ENCODE results near the gene PPP1R12B.
"Not testable (repeated sequence)": the region's sequence is repeated elsewhere in the genome, so short reads cannot be mapped to it uniquely, and the experiment has no call there.

PPP1R12B gene

GRCh38 chr1:202614363-202615207 is 266.1 kb downstream of the PPP1R12B start:
- DNase-seq (ENCODE audit: low spot score) = not testable (repeated sequence)

GRCh38 chr1:202615208-202615500 is 266.7 kb downstream of the PPP1R12B start:
- DNase-seq (ENCODE audit: low spot score) = not testable (repeated sequence)

- no peak for DNase-seq (ENCODE audit: low spot score)
Observed at GRCh38 chr1:202615501-202616354, 267.2 kb downstream of the PPP1R12B start.

- DNase-seq (ENCODE audit: low spot score) = no peak
Observed at GRCh38 chr1:202616355-202616915, 267.9 kb downstream of the PPP1R12B start.

GRCh38 chr1:202619012-202619411 is 270.5 kb downstream of the PPP1R12B start:
- DNase-seq (ENCODE audit: low spot score) = not testable (repeated sequence)

GRCh38 chr1:202619505-202619904 is 271.0 kb downstream of the PPP1R12B start:
- DNase-seq (ENCODE audit: low spot score) = no peak

GRCh38 chr1:202620036-202620435 is 271.5 kb downstream of the PPP1R12B start:
- not testable (repeated sequence) for DNase-seq (ENCODE audit: low spot score)

- no peak for DNase-seq (ENCODE audit: low spot score)
Observed at GRCh38 chr1:202621446-202621845, 272.9 kb downstream of the PPP1R12B start.

- no peak for DNase-seq (ENCODE audit: low spot score)
Observed at GRCh38 chr1:202622388-202622787, 273.9 kb downstream of the PPP1R12B start.

GRCh38 chr1:202623075-202623474 is 274.6 kb downstream of the PPP1R12B start:
- DNase-seq (ENCODE audit: low spot score) = no peak

GRCh38 chr1:202623476-202623875 is 275.0 kb downstream of the PPP1R12B start:
- not testable (repeated sequence) for DNase-seq (ENCODE audit: low spot score)

- DNase-seq (ENCODE audit: low spot score) = no peak
Observed at GRCh38 chr1:202624088-202624780, 275.7 kb downstream of the PPP1R12B start.

GRCh38 chr1:202624781-202625108 is 276.2 kb downstream of the PPP1R12B start:
- DNase-seq (ENCODE audit: low spot score) = no peak

GRCh38 chr1:202625416-202626360 is 277.2 kb downstream of the PPP1R12B start:
- DNase-seq (ENCODE audit: low spot score) = peak; percentile 49

- not testable (repeated sequence) for DNase-seq (ENCODE audit: low spot score)
Observed at GRCh38 chr1:202627036-202627435, 278.5 kb downstream of the PPP1R12B start.

GRCh38 chr1:202627841-202628565 is 279.5 kb downstream of the PPP1R12B start:
- no peak for DNase-seq (ENCODE audit: low spot score)

GRCh38 chr1:202628646-202629215 is 280.2 kb downstream of the PPP1R12B start:
- DNase-seq (ENCODE audit: low spot score) = no peak

GRCh38 chr1:202629257-202629811 is 280.8 kb downstream of the PPP1R12B start:
- DNase-seq (ENCODE audit: low spot score) = not testable (repeated sequence)

GRCh38 chr1:202630096-202630495 is 281.6 kb downstream of the PPP1R12B start:
- DNase-seq (ENCODE audit: low spot score) = not testable (repeated sequence)

- DNase-seq (ENCODE audit: low spot score) = no peak
Observed at GRCh38 chr1:202630541-202630940, 282.0 kb downstream of the PPP1R12B start.
